Lower leg skin (tissue), 3 donors: ENCODE data around the gene FAM78A.

Source experiments
- POLR2A ChIP-seq, 2 donors: fragments of 450-650 bp; IDR thresholded peaks; one replicate each; pipeline ENCODE4 v1.6.1; 2016 to 2017; ENCODE audit warnings: antibody characterized with exemption in 2 of 2, mild to moderate bottlenecking in 1 of 2, moderate library complexity in 1 of 2
- TF ChIP-seq, protein P1 (sequence below), 3 donors: fragments of 450-650 bp; IDR thresholded peaks; one replicate each; pipeline ENCODE4 v1.5.1; 2016; ENCODE audit warnings: antibody characterized with exemption in 3 of 3, mild to moderate bottlenecking in 3 of 3, moderate library complexity in 2 of 3

DNA sequence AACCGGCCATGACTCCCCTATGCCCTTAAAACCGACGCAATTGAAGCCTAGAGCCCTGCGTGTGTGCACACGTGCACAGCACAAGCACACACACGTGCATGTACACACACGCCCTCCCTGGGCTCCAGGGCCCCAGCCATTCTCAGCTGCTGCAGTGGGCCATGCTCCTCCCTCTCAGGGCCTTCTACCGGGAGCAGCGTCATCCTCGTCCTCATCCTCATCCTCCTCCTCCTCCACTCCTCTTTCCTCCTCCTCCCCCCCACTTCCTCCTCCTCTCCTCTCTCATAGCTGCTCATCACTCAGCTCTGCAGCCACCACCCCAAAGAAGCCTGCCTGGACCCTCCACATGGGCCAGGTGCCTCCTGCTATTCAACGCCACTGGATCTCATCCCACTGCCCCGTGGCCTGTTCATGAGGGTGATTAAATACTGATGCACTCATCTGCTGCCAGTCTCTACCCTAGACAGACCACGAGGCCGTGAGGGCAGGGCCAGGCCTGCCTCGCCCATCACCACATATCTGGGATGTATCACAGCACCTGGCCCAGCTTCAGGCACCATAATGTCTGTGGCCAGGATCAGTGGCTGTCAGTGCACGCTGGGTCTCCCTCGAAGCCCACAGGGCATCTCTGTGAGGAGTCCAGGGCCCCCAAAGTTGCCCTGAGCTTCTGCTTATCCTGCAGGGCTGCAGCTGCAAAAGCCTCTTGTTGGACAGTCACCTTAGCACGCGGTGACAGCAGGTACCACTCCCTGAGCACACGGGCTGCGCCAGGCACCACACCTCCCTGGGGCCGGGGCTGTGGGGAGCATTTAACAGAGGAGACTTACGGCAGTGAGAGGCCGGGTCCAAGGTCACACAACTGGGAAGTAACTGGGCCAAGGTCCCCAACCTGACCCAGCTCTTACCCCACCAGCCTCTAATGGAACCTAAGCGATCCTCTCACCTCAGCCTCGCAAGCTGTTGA, 9.8 kb downstream of the FAM78A start:
- TF ChIP-seq, protein P1, sequence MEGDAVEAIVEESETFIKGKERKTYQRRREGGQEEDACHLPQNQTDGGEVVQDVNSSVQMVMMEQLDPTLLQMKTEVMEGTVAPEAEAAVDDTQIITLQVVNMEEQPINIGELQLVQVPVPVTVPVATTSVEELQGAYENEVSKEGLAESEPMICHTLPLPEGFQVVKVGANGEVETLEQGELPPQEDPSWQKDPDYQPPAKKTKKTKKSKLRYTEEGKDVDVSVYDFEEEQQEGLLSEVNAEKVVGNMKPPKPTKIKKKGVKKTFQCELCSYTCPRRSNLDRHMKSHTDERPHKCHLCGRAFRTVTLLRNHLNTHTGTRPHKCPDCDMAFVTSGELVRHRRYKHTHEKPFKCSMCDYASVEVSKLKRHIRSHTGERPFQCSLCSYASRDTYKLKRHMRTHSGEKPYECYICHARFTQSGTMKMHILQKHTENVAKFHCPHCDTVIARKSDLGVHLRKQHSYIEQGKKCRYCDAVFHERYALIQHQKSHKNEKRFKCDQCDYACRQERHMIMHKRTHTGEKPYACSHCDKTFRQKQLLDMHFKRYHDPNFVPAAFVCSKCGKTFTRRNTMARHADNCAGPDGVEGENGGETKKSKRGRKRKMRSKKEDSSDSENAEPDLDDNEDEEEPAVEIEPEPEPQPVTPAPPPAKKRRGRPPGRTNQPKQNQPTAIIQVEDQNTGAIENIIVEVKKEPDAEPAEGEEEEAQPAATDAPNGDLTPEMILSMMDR (IDR thresholded peaks at IDR 0.05): no peak
- TF ChIP-seq POLR2A (IDR thresholded peaks at IDR 0.05): no peak
